A549 (cell line): Measurements from ENCODE around the gene PLEKHH1.

Source experiments
- CBX8 ChIP-seq: fragments of 200-600 bp; sonication (generic); IDR thresholded peaks from 2 replicates; pipeline ENCODE4 v1.6.1; 2016
- EHMT2 ChIP-seq: fragments of 200-600 bp; sonication (generic); IDR thresholded peaks from 2 replicates; pipeline ENCODE4 v1.6.1; 2016; ENCODE audit warnings: antibody characterized with exemption, low read depth, mild to moderate bottlenecking, moderate library complexity
- FOSL2 ChIP-seq, 2 experiments: fragments of 450-650 bp in 1 of 2; fragments of >200 bp in 1 of 2; sonication (Bioruptor Twin) in 1 of 2; formaldehyde crosslinking; IDR thresholded peaks; 2 replicates each; pipeline versions ENCODE4 v1.5.0 to v1.6.1; 2016 to 2020; ENCODE audit warnings: mild to moderate bottlenecking in 1 of 2, moderate library complexity in 1 of 2
- MYC ChIP-seq: IDR thresholded peaks from 2 replicates; pipeline ENCODE4 v1.6.1; 2012; ENCODE audit warnings: mild to moderate bottlenecking, inconsistent platforms, low read length, improper control_type of control experiment, borderline replicate concordance
- POLR2A ChIP-seq: IDR thresholded peaks from 2 replicates; pipeline ENCODE4 v1.6.1; 2012; ENCODE audit warnings: mild to moderate bottlenecking, low read length
- RAD21 ChIP-seq, 2 experiments: fragments of >200 bp in 1 of 2; sonication (Bioruptor Twin) in 1 of 2; formaldehyde crosslinking in 1 of 2; IDR thresholded peaks in 1 of 2; conservative IDR thresholded peaks in 1 of 2; 2 replicates in 1 of 2; 3 replicates in 1 of 2; pipeline ENCODE4 v1.6.1; 2012 to 2018; ENCODE audit warnings: inconsistent platforms in 1 of 2
- RNF2 ChIP-seq: fragments of 200-600 bp; sonication (generic); IDR thresholded peaks from 2 replicates; pipeline ENCODE4 v1.6.1; 2016; ENCODE audit warnings: low read depth, mild to moderate bottlenecking, antibody characterized with exemption, moderate library complexity, borderline replicate concordance
- SMC3 ChIP-seq: fragments of >200 bp; sonication (Bioruptor Twin); formaldehyde crosslinking; IDR thresholded peaks from 3 replicates; pipeline ENCODE4 v1.6.1; 2018; ENCODE audit warnings: inconsistent platforms
- ZFP36 ChIP-seq: fragments of 450-650 bp; IDR thresholded peaks from 2 replicates; pipeline ENCODE4 v1.6.1; 2014; ENCODE audit warnings: borderline replicate concordance; ENCODE audit not compliant: partially characterized antibody
- TF ChIP-seq, protein P1 (sequence below): fragments of 200-600 bp; sonication (generic); IDR thresholded peaks from 2 replicates; pipeline ENCODE4 v1.6.1; 2016; ENCODE audit warnings: antibody characterized with exemption, mild to moderate bottlenecking, moderate library complexity
- TF ChIP-seq, protein P2 (sequence below): fragments of >200 bp; sonication (Bioruptor Twin); formaldehyde crosslinking; IDR thresholded peaks from 3 replicates; pipeline ENCODE4 v1.5.1; 2016
- TF ChIP-seq, protein P3 (sequence below): fragments of 450-650 bp; IDR thresholded peaks from 2 replicates; pipeline ENCODE4 v1.6.1; 2014; ENCODE audit warnings: antibody characterized with exemption

DNA sequence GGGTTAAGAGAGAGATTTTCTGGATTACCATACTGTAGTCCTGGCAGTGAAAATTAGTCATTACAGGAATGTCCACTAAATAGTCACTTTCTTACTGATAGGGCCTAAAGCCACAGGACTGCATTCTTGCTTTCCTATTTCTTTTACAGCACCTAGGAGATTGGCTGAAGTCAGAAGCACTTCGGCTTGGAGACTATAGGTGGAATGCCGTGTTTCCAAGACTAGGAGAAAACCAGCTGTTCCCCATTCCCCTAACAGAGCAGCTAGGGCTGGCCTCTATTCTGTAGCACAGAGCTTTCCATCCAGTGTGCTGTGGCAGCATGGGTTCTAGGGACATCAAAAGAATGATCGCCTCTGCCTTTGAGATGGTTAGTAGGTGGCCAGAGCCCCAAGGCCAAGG is 51.9 kb downstream of the PLEKHH1 start:
- TF ChIP-seq, protein P1, sequence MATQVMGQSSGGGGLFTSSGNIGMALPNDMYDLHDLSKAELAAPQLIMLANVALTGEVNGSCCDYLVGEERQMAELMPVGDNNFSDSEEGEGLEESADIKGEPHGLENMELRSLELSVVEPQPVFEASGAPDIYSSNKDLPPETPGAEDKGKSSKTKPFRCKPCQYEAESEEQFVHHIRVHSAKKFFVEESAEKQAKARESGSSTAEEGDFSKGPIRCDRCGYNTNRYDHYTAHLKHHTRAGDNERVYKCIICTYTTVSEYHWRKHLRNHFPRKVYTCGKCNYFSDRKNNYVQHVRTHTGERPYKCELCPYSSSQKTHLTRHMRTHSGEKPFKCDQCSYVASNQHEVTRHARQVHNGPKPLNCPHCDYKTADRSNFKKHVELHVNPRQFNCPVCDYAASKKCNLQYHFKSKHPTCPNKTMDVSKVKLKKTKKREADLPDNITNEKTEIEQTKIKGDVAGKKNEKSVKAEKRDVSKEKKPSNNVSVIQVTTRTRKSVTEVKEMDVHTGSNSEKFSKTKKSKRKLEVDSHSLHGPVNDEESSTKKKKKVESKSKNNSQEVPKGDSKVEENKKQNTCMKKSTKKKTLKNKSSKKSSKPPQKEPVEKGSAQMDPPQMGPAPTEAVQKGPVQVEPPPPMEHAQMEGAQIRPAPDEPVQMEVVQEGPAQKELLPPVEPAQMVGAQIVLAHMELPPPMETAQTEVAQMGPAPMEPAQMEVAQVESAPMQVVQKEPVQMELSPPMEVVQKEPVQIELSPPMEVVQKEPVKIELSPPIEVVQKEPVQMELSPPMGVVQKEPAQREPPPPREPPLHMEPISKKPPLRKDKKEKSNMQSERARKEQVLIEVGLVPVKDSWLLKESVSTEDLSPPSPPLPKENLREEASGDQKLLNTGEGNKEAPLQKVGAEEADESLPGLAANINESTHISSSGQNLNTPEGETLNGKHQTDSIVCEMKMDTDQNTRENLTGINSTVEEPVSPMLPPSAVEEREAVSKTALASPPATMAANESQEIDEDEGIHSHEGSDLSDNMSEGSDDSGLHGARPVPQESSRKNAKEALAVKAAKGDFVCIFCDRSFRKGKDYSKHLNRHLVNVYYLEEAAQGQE: no peak
- TF ChIP-seq, protein P2, sequence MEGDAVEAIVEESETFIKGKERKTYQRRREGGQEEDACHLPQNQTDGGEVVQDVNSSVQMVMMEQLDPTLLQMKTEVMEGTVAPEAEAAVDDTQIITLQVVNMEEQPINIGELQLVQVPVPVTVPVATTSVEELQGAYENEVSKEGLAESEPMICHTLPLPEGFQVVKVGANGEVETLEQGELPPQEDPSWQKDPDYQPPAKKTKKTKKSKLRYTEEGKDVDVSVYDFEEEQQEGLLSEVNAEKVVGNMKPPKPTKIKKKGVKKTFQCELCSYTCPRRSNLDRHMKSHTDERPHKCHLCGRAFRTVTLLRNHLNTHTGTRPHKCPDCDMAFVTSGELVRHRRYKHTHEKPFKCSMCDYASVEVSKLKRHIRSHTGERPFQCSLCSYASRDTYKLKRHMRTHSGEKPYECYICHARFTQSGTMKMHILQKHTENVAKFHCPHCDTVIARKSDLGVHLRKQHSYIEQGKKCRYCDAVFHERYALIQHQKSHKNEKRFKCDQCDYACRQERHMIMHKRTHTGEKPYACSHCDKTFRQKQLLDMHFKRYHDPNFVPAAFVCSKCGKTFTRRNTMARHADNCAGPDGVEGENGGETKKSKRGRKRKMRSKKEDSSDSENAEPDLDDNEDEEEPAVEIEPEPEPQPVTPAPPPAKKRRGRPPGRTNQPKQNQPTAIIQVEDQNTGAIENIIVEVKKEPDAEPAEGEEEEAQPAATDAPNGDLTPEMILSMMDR: no peak
- TF ChIP-seq CBX8: no peak
- TF ChIP-seq, protein P3, sequence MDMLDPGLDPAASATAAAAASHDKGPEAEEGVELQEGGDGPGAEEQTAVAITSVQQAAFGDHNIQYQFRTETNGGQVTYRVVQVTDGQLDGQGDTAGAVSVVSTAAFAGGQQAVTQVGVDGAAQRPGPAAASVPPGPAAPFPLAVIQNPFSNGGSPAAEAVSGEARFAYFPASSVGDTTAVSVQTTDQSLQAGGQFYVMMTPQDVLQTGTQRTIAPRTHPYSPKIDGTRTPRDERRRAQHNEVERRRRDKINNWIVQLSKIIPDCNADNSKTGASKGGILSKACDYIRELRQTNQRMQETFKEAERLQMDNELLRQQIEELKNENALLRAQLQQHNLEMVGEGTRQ: no peak
- no peak for TF ChIP-seq RAD21 (conservative IDR thresholded peaks at IDR 0.05 in 1 of 2, IDR thresholded peaks at IDR 0.05 in 1 of 2)
- no peak for TF ChIP-seq SMC3
- no peak for TF ChIP-seq POLR2A
- TF ChIP-seq EHMT2: no peak
- TF ChIP-seq ZFP36: no peak
- no peak for TF ChIP-seq MYC
- TF ChIP-seq FOSL2 (IDR thresholded peaks at IDR 0.05): no peak
- TF ChIP-seq FOSL2 (CRISPR knock-in tag; IDR thresholded peaks at IDR 0.05): no peak
- TF ChIP-seq RNF2: no peak
